ENCODE results near the gene VAMP7. TPM values are rescaled to one million over a fixed set of nuclear protein-coding genes. Genes with fewer than 3 reads are reported as not detected.
"Not testable (repeated sequence)": the region's sequence is repeated elsewhere in the genome, so short reads cannot be mapped to it uniquely, and the experiment has no call there.

Gene VAMP7
- total RNA-seq, 1 experiment from 2014 or later: 19.9 TPM

- Histone ChIP-seq H3K14ac (ENCODE audit: insufficient read depth, low read length) (no peak overlapping the region), H3K27ac (ENCODE audit: insufficient read length, low read depth, low read length) (no peak overlapping the region), H4K5ac (ENCODE audit: insufficient read length, low read depth, low read length) (no peak overlapping the region), H3K4me1 (ENCODE audit: insufficient read depth, low read length) (no peaks in the 10 kb centered on the region), H4K91ac (ENCODE audit: insufficient read length, low read depth, low read length) (no peak overlapping the region), H2BK5ac (ENCODE audit: insufficient read length, low read length) (no peak overlapping the region), H4K8ac (replicated peaks; ENCODE audit: insufficient read length, low read depth, low read length) (no peak overlapping the region), H2BK12ac (ENCODE audit: insufficient read length, low read depth, low read length) (no peak overlapping the region), H3K23ac (ENCODE audit: insufficient read length, low read depth, low read length) (no peak overlapping the region), H3K9ac (ENCODE audit: extremely low read depth, insufficient read length, low read length) (no peak overlapping the region), H3K79me1 (ENCODE audit: insufficient read depth, low read depth, low read length, poor library complexity, severe bottlenecking) (no peaks in the 10 kb centered on the region), H3K9me3 (ENCODE audit: control insufficient read depth, low read depth, low read length) (peaks cover 31% of the 10 kb centered on the region), H3K27me3 (ENCODE audit: insufficient read depth, low read length) (no peaks in the 10 kb centered on the region), H2BK20ac (ENCODE audit: low read depth, low read length, poor library complexity, severe bottlenecking) (no peak overlapping the region), H2BK120ac (ENCODE audit: low read depth, low read length, poor library complexity, severe bottlenecking) (no peak overlapping the region), H2AFZ (ENCODE audit: low read length) (no peak overlapping the region), H3K4ac (ENCODE audit: low read depth, low read length) (no peak overlapping the region), H3K56ac (ENCODE audit: insufficient read length, low read depth, low read length) (no peak overlapping the region), H3T11ph (ENCODE audit: low read length) (no peak overlapping the region), H3K18ac (ENCODE audit: insufficient read length, low read depth, low read length) (no peak overlapping the region), H4K20me1 (ENCODE audit: control insufficient read depth, insufficient read depth, insufficient read length) (no peaks in the 10 kb centered on the region), H3K79me2 (ENCODE audit: insufficient read depth, low read length) (no peaks in the 10 kb centered on the region), H2AK5ac (ENCODE audit: insufficient read length, low read length) (no peak overlapping the region), H3K4me2 (ENCODE audit: insufficient read depth, insufficient read length, low read length) (no peak overlapping the region), H2BK15ac (ENCODE audit: low read depth, low read length) (no peak overlapping the region), H3K23me2 (ENCODE audit: insufficient read length, low read depth, low read length, poor library complexity, severe bottlenecking) (no peaks in the 10 kb centered on the region)
- Mint-ChIP-seq H3K27ac (no peak overlapping the region), H3K9me3 (peaks cover 65 to 75% of the 10 kb centered on the region in 2 experiments), H3K4me1 (no peaks in the 10 kb centered on the region), H3K36me3 (ENCODE audit: insufficient read depth in 1 of 3, low read depth in 3 of 3) (peaks cover 42 to 46% (median 45%) of the 10 kb centered on the region in 3 experiments), H3K4me3 (no peak overlapping the region), H3K27me3 (ENCODE audit: low read depth) (no peaks in the 10 kb centered on the region)
- no peak for TF ChIP-seq CTCF (conservative IDR thresholded peaks at IDR 0.05)
- DNase-seq: no peak
- WGBS (ENCODE audit: extremely low coverage, insufficient read length, low lambda C conversion rate): no CpG with 5 or more reads among the region's 2 CpGs
Observed at GRCh38 chrX:155923200-155923599, 42.1 kb downstream of the VAMP7 start.

- not testable (repeated sequence) for H3K27me3 Mint-ChIP-seq (ENCODE audit: low read depth); H3K4me1 ChIP-seq (ENCODE audit: insufficient read depth, low read length); H4K5ac ChIP-seq (ENCODE audit: insufficient read length, low read depth, low read length); H2BK120ac ChIP-seq (ENCODE audit: low read depth, low read length, poor library complexity, severe bottlenecking); H3K27ac Mint-ChIP-seq; H2BK15ac ChIP-seq (ENCODE audit: low read depth, low read length); H3K79me2 ChIP-seq (ENCODE audit: insufficient read depth, low read length); H3K23ac ChIP-seq (ENCODE audit: insufficient read length, low read depth, low read length); DNase-seq; H3K23me2 ChIP-seq (ENCODE audit: insufficient read length, low read depth, low read length, poor library complexity, severe bottlenecking); H3K9ac ChIP-seq (ENCODE audit: extremely low read depth, insufficient read length, low read length); H2AK5ac ChIP-seq (ENCODE audit: insufficient read length, low read length); H3K27ac ChIP-seq (ENCODE audit: insufficient read length, low read depth, low read length); H3K79me1 ChIP-seq (ENCODE audit: insufficient read depth, low read depth, low read length, poor library complexity, severe bottlenecking); H4K91ac ChIP-seq (ENCODE audit: insufficient read length, low read depth, low read length); H2BK20ac ChIP-seq (ENCODE audit: low read depth, low read length, poor library complexity, severe bottlenecking); H3T11ph ChIP-seq (ENCODE audit: low read length); H3K4ac ChIP-seq (ENCODE audit: low read depth, low read length); H3K18ac ChIP-seq (ENCODE audit: insufficient read length, low read depth, low read length); H3K14ac ChIP-seq (ENCODE audit: insufficient read depth, low read length); H3K56ac ChIP-seq (ENCODE audit: insufficient read length, low read depth, low read length); H4K20me1 ChIP-seq (ENCODE audit: control insufficient read depth, insufficient read depth, insufficient read length); H2AFZ ChIP-seq (ENCODE audit: low read length); H3K4me2 ChIP-seq (ENCODE audit: insufficient read depth, insufficient read length, low read length); H2BK5ac ChIP-seq (ENCODE audit: insufficient read length, low read length); H2BK12ac ChIP-seq (ENCODE audit: insufficient read length, low read depth, low read length); H4K8ac ChIP-seq (replicated peaks; ENCODE audit: insufficient read length, low read depth, low read length); H3K27me3 ChIP-seq (ENCODE audit: insufficient read depth, low read length); H3K4me1 Mint-ChIP-seq; H3K4me3 Mint-ChIP-seq
- Mint-ChIP-seq H3K36me3 (ENCODE audit: insufficient read depth in 1 of 3, low read depth in 3 of 3) (peaks cover 62 to 84% (median 66%) of the 10 kb centered on the region in 3 experiments), H3K9me3 (peaks cover 90% of the 10 kb centered on the region in 2 experiments)
- peaks cover 35% of the 10 kb centered on the region for H3K9me3 ChIP-seq (ENCODE audit: control insufficient read depth, low read depth, low read length)
- WGBS (ENCODE audit: extremely low coverage, insufficient read length, low lambda C conversion rate): no CpG with 5 or more reads among the region's 8 CpGs
Observed at GRCh38 chrX:155930852-155931618, 49.9 kb downstream of the VAMP7 start.

Measured in H9 (cell line).